ENCODE results near the gene HIVEP3. TPM values are rescaled to one million over a fixed set of nuclear protein-coding genes. Genes with fewer than 3 reads are reported as not detected.

The HIVEP3 gene
- total RNA-seq, 4 donors from 2014 or later, result 4.2 to 6.5 (median 4.7) TPM

DNA sequence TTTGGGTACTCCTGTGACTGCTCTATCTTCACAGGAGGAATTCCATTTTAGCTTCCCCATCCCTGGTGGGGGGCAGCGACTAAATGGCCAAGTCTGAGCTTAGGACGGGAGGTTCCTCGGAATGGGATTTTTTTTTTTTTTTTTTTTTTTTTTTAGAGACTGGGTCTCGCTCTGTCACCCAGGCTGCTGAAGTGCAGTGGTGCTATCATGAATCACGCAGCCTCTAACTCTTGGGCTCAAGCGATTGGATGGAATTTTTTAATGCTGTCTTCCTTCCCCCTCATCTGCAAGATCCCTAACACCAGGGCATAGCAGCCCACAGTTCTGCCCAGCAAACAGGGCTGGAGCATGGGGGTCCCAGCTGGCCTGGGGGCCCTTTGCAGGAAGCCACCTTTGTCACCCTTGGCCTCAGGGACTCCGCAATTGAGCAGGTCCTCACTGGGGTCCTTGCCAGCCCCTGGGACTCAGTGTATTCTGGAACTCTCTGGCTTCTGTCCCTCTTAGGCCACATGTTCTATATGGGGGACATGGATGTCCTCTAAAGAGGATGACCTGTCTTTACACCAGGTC, 421.2 kb downstream of the HIVEP3 start:
- Histone ChIP-seq H3K9me3 (no peaks in the 10 kb centered on the region), H3K4me3 (no peak overlapping the region), H3K4me1 (peaks cover 0 to 52% (median 22%) of the 10 kb centered on the region in 4 donors), H3K36me3 (no peaks in the 10 kb centered on the region), H3K27ac (peak overlapping the region; percentile 83 to 98 (median 94)), H3K27me3 (no peaks in the 10 kb centered on the region)
- 93 to 94% methylated on average over 7 of the region's 7 CpGs for WGBS, 2 donors
- TF ChIP-seq, protein P1, sequence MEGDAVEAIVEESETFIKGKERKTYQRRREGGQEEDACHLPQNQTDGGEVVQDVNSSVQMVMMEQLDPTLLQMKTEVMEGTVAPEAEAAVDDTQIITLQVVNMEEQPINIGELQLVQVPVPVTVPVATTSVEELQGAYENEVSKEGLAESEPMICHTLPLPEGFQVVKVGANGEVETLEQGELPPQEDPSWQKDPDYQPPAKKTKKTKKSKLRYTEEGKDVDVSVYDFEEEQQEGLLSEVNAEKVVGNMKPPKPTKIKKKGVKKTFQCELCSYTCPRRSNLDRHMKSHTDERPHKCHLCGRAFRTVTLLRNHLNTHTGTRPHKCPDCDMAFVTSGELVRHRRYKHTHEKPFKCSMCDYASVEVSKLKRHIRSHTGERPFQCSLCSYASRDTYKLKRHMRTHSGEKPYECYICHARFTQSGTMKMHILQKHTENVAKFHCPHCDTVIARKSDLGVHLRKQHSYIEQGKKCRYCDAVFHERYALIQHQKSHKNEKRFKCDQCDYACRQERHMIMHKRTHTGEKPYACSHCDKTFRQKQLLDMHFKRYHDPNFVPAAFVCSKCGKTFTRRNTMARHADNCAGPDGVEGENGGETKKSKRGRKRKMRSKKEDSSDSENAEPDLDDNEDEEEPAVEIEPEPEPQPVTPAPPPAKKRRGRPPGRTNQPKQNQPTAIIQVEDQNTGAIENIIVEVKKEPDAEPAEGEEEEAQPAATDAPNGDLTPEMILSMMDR (IDR thresholded peaks at IDR 0.05), result no peak
- TF ChIP-seq EP300 (IDR thresholded peaks at IDR 0.05) (no peak), POLR2A (IDR thresholded peaks at IDR 0.05) (no peak)
- no peak for DNase-seq (ENCODE audit: low spot score in 2 of 2)

DNA sequence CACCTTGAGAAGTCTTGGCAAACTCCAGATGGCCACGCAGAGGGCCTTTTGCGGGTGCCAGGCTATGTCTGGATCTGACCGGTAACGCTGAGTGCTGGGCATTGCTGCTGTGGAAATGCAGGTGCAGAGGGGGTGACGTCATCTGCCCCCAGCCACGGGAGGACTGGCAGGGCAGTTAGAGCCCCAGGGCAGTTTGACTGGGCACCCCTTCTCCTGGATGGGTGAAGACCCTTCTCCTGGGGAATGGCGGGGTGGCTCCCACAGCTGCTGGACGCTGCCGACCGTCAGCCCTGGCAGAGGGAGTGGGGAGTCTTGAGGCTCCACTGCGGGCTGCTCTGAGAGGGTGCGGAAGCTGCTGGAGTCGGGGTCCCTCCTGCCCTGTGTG, 421.7 kb downstream of the HIVEP3 start:
- WGBS, 2 donors, result 87 to 89% methylated on average over 11 to 13 of the region's 13 CpGs
- Histone ChIP-seq H3K9me3 (no peaks in the 10 kb centered on the region), H3K4me1 (peaks cover 0 to 52% (median 22%) of the 10 kb centered on the region in 4 donors), H3K27me3 (no peaks in the 10 kb centered on the region), H3K27ac (peak overlapping the region; percentile 83 to 98 (median 94)), H3K4me3 (no peak overlapping the region), H3K36me3 (no peaks in the 10 kb centered on the region)
- no peak for DNase-seq (ENCODE audit: low spot score in 2 of 2)
- no peak for TF ChIP-seq EP300 (IDR thresholded peaks at IDR 0.05)
- TF ChIP-seq, protein P1 (IDR thresholded peaks at IDR 0.05), result no peak
- no peak for TF ChIP-seq POLR2A (IDR thresholded peaks at IDR 0.05)

DNA sequence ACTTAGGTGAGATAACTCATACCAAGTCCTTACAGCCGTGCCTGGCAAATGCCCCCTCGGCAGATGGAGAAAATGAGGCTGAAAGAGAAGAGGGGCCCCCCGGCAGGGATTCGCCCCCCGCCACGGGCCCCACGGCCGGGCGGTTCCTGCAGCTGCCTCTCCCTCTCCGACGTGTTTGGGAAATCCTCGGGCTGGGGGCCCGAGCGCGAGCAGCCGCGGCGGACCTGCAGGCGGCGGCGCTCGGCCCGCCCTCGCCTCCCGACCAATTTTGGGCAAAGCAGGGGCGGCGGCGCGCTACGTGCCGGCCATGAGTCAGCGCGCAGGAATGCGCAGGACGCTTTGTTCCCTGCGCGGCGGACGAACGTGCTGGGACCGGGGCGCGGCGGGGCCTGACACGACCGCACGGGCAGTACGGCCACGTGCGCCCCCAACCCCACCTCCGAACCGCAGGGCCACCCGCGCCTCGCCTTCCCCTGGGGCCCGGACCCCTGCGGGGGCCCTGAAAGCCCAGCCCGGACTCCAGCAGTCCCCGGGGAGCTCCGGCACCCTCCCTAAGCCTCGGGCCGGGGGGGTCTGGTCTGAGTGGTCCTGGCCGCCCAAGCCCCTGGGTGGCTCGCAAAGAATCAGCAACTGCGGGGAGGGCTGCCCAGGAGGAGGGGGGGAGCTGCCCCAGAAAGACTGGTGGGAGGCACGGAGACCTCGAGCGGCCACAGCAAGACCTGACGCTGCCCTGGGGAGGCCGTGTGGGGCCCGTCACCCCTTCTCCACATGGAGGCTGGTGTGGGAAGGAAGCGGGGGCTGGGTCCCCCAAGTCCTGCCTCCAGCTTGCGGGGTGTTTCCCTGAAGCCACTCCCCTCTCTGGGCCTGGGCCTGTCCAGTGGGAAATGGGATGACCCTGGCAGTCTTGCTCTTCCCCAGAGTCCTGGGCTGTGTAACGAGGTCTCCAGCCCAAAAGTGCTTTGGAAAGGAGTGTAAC, 422.4 kb downstream of the HIVEP3 start:
- Histone ChIP-seq H3K27me3 (no peaks in the 10 kb centered on the region), H3K4me3 (peak overlapping the region; percentile 24 to 45 (median 40)), H3K4me1 (peaks cover 0 to 52% (median 22%) of the 10 kb centered on the region in 4 donors), H3K36me3 (no peaks in the 10 kb centered on the region), H3K27ac (peak overlapping the region; percentile 83 to 98 (median 94)), H3K9me3 (no peaks in the 10 kb centered on the region)
- TF ChIP-seq POLR2A (IDR thresholded peaks at IDR 0.05) (peak; percentile 48 to 64), EP300 (IDR thresholded peaks at IDR 0.05) (peak; percentile 96 to 97)
- TF ChIP-seq, protein P1 (IDR thresholded peaks at IDR 0.05), result peak in 2 of 5 experiments; percentile 47 to 66
- peak; percentile 76 to 83 for DNase-seq (ENCODE audit: low spot score in 2 of 2)
- WGBS, 2 donors, result 2 to 4% methylated on average over 47 to 69 of the region's 74 CpGs

DNA sequence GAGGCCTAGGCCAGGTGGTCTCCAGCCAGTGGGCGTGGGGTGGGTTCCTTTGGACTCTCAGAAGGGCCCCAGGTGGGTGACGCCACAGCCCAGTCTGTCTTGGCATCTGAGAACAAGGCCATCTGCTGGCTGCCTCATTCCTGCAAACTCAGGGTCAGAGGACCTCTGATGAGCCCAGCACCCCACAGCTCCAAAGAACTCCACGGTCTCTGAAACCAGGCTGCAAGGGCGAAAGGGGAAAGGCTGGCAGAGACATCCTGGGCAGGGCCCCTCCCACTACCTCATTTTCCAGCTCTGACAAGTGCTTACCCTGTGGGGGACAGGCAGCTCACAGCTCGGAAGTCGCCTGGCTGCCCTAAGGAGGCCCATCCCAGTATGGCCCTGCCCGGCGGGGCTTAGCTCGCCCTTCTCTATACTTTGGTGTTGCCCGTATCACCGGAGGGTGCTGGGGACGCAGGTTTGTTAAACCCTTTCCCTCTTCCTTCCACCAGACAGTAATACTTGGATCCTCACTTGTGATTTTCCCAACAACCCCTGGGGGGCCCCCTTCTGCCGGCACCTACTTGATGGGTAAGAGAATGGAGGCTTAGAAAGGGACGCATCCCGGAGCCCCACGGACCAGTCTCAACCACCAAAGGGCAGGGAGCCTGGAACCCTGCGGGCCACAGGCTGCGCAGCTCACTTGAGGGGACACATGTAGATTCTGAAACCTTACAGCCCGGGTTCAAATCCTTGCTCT, 423.3 kb downstream of the HIVEP3 start:
- no peak for TF ChIP-seq EP300 (IDR thresholded peaks at IDR 0.05)
- TF ChIP-seq POLR2A (IDR thresholded peaks at IDR 0.05), result no peak
- TF ChIP-seq, protein P1 (IDR thresholded peaks at IDR 0.05), result peak in 3 of 5 experiments; percentile 9 to 13 (median 9)
- no peaks in the 10 kb centered on the region for H3K36me3 ChIP-seq
- peak overlapping the region; percentile 83 to 98 (median 94) for H3K27ac ChIP-seq
- H3K4me1 ChIP-seq, result peaks cover 0 to 52% (median 22%) of the 10 kb centered on the region in 4 donors
- no peaks in the 10 kb centered on the region for H3K27me3 ChIP-seq
- no peak for DNase-seq (ENCODE audit: low spot score in 2 of 2)
- 66 to 70% methylated on average over 18 to 19 of the region's 19 CpGs for WGBS, 2 donors
- no peaks in the 10 kb centered on the region for H3K9me3 ChIP-seq
- H3K4me3 ChIP-seq, result peak overlapping the region in 3 of 4 donors; percentile 34 to 45 (median 45)

Data from tibial nerve (tissue), 4 donors.